ENCODE measurements around the gene RPRD2. TPM values are rescaled to one million over a fixed set of nuclear protein-coding genes. Genes with fewer than 3 reads are reported as not detected.

Gene RPRD2
- total and polyA plus RNA-seq, 4 donors, result 5.4 to 9.7 (median 8.0) TPM

GRCh38 chr1:150484431-150484830, 120.5 kb downstream of the RPRD2 start:
- Histone ChIP-seq H3K9ac (ENCODE audit: low read depth in 1 of 2, low read length in 2 of 2) (no peak overlapping the region), H3K27ac (ENCODE audit: low read depth in 1 of 2, low read length in 2 of 2) (no peak overlapping the region), H3K36me3 (ENCODE audit: control insufficient read depth in 4 of 4, insufficient read depth in 3 of 4, low read depth in 1 of 4, low read length in 3 of 4) (peaks cover 0 to 3% (median 0%) of the 10 kb centered on the region in 4 donors), H3K9me3 (ENCODE audit: control insufficient read depth in 4 of 4, low read length in 3 of 4) (no peaks in the 10 kb centered on the region), H3K27me3 (ENCODE audit: control insufficient read depth in 4 of 4, insufficient read depth in 4 of 4, low read length in 3 of 4) (no peaks in the 10 kb centered on the region), H3K4me1 (ENCODE audit: control insufficient read depth in 4 of 4, insufficient read depth in 4 of 4, low read length in 3 of 4) (peaks cover 0 to 17% (median 15%) of the 10 kb centered on the region in 4 donors), H3K4me3 (ENCODE audit: low read depth in 1 of 3, low read length in 3 of 3) (no peak overlapping the region)
- WGBS, result 90% methylated on average over 5 of the region's 5 CpGs
- no peak for TF ChIP-seq FOXA1 (IDR thresholded peaks at IDR 0.05)
- TF ChIP-seq, protein P1, sequence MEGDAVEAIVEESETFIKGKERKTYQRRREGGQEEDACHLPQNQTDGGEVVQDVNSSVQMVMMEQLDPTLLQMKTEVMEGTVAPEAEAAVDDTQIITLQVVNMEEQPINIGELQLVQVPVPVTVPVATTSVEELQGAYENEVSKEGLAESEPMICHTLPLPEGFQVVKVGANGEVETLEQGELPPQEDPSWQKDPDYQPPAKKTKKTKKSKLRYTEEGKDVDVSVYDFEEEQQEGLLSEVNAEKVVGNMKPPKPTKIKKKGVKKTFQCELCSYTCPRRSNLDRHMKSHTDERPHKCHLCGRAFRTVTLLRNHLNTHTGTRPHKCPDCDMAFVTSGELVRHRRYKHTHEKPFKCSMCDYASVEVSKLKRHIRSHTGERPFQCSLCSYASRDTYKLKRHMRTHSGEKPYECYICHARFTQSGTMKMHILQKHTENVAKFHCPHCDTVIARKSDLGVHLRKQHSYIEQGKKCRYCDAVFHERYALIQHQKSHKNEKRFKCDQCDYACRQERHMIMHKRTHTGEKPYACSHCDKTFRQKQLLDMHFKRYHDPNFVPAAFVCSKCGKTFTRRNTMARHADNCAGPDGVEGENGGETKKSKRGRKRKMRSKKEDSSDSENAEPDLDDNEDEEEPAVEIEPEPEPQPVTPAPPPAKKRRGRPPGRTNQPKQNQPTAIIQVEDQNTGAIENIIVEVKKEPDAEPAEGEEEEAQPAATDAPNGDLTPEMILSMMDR (IDR thresholded peaks at IDR 0.05; ENCODE audit: low read depth, low read length, missing input control), result no peak
- TF ChIP-seq JUND (IDR thresholded peaks at IDR 0.05), result no peak
- TF ChIP-seq FOXA2 (IDR thresholded peaks at IDR 0.05), result no peak
- no peak for TF ChIP-seq RAD21 (IDR thresholded peaks at IDR 0.05)
- no peak for TF ChIP-seq HNF4G (IDR thresholded peaks at IDR 0.05)
- no peak for TF ChIP-seq RXRA (IDR thresholded peaks at IDR 0.05)
- TF ChIP-seq HNF4A (conservative IDR thresholded peaks at IDR 0.05), result no peak
- TF ChIP-seq SP1 (IDR thresholded peaks at IDR 0.05), result no peak
- TF ChIP-seq, protein P2, sequence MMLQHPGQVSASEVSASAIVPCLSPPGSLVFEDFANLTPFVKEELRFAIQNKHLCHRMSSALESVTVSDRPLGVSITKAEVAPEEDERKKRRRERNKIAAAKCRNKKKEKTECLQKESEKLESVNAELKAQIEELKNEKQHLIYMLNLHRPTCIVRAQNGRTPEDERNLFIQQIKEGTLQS (IDR thresholded peaks at IDR 0.05), result no peak
- TF ChIP-seq GABPA (IDR thresholded peaks at IDR 0.05 in 1 of 2, conservative IDR thresholded peaks at IDR 0.05 in 1 of 2), result no peak
- TF ChIP-seq, protein P3, sequence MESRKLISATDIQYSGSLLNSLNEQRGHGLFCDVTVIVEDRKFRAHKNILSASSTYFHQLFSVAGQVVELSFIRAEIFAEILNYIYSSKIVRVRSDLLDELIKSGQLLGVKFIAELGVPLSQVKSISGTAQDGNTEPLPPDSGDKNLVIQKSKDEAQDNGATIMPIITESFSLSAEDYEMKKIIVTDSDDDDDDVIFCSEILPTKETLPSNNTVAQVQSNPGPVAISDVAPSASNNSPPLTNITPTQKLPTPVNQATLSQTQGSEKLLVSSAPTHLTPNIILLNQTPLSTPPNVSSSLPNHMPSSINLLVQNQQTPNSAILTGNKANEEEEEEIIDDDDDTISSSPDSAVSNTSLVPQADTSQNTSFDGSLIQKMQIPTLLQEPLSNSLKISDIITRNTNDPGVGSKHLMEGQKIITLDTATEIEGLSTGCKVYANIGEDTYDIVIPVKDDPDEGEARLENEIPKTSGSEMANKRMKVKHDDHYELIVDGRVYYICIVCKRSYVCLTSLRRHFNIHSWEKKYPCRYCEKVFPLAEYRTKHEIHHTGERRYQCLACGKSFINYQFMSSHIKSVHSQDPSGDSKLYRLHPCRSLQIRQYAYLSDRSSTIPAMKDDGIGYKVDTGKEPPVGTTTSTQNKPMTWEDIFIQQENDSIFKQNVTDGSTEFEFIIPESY (IDR thresholded peaks at IDR 0.05), result no peak
- TF ChIP-seq NR2F2 (IDR thresholded peaks at IDR 0.05), result no peak
- TF ChIP-seq YY1 (IDR thresholded peaks at IDR 0.05), result no peak
- no peak for TF ChIP-seq MAX (IDR thresholded peaks at IDR 0.05)
- no peak for TF ChIP-seq TAF1 (conservative IDR thresholded peaks at IDR 0.05)
- TF ChIP-seq REST (IDR thresholded peaks at IDR 0.05), result no peak
- no peak for DNase-seq (ENCODE audit: low spot score)

Measured in liver (tissue), 9 donors.